ENCODE data around the gene LSMEM2.

- TF ChIP-seq POLR2A (IDR thresholded peaks at IDR 0.05), result no peak
- no peak for TF ChIP-seq CTCF (IDR thresholded peaks at IDR 0.05)
Measured at GRCh38 chr3:50265571-50265970, 13.3 kb upstream of the LSMEM2 start.

All from uterus (tissue), 2 donors.